ENCODE data around the gene HAGH. TPM values are rescaled to one million over a fixed set of nuclear protein-coding genes. Genes with fewer than 3 reads are reported as not detected.

Gene HAGH
- polyA plus RNA-seq, 1 donor (not counting 4 experiments of a cell fraction or from before 2014, with no cell fraction given) = 17.7 TPM

- Histone ChIP-seq H4K20me1 (ENCODE audit: control insufficient read depth, extremely low read depth, insufficient read depth, low read length) (peaks cover 2% of the 10 kb centered on the region), H3K36me3 (ENCODE audit: control insufficient read depth in 2 of 2, extremely low read depth in 1 of 2, insufficient read depth in 2 of 2, low read length in 2 of 2) (peaks cover 3 to 16% of the 10 kb centered on the region in 2 experiments), H3K4me1 (ENCODE audit: control insufficient read depth, extremely low read depth, insufficient read depth, low read length) (peaks cover 19% of the 10 kb centered on the region), H3K79me2 (ENCODE audit: control insufficient read depth, insufficient read depth, low read length) (peaks cover 25% of the 10 kb centered on the region), H3K27ac (ENCODE audit: control insufficient read depth, insufficient read depth, low read length) (no peak overlapping the region), H3K9me3 (ENCODE audit: control insufficient read depth, low read depth, low read length) (no peaks in the 10 kb centered on the region), H2AFZ (ENCODE audit: control insufficient read depth, low read length) (no peak overlapping the region), H3K9ac (ENCODE audit: control insufficient read depth, extremely low read depth, insufficient read depth, low read length) (no peak overlapping the region), H3K4me2 (ENCODE audit: control insufficient read depth, extremely low read depth, insufficient read depth, low read depth, low read length) (no peak overlapping the region), H3K9me1 (ENCODE audit: control insufficient read depth, extremely low read depth, insufficient read depth, low read length) (peaks cover 4% of the 10 kb centered on the region), H3K4me3 (ENCODE audit: control insufficient read depth in 2 of 3, extremely low read depth in 1 of 3, insufficient read depth in 2 of 3, low read depth in 1 of 3, low read length in 3 of 3) (no peak overlapping the region), H3K27me3 (ENCODE audit: control insufficient read depth, extremely low read depth, insufficient read depth, low read length) (no peaks in the 10 kb centered on the region)
- no peak for TF ChIP-seq CTCF (optimal IDR thresholded peaks at IDR 0.05 in 1 of 3, IDR thresholded peaks at IDR 0.05 in 1 of 3, conservative IDR thresholded peaks at IDR 0.05 in 1 of 3; ENCODE audit: extremely low read depth in 1 of 3, insufficient read depth in 2 of 3, low read length in 3 of 3)
- TF ChIP-seq EZH2 (IDR thresholded peaks at IDR 0.05; ENCODE audit: low read length) = no peak
- DNase-seq (ENCODE audit: low read depth, low spot score) (no peak), FAIRE-seq (no peak)
- dilution Hi-C loops (cut with MboI; ENCODE audit: extremely low pct_ligation_motif_present, low sequenced_read_pairs) = no loop called here
Measured at GRCh38 chr16:1779234-1779701, 47.4 kb downstream of the HAGH start.

- DNase-seq (ENCODE audit: low read depth, low spot score) (no peak), FAIRE-seq (no peak)
- H3K27me3 ChIP-seq (ENCODE audit: control insufficient read depth, extremely low read depth, insufficient read depth, low read length) = no peaks in the 10 kb centered on the region
- H3K79me2 ChIP-seq (ENCODE audit: control insufficient read depth, insufficient read depth, low read length) = peaks cover 27% of the 10 kb centered on the region
- H2AFZ ChIP-seq (ENCODE audit: control insufficient read depth, low read length) = no peak overlapping the region
- TF ChIP-seq CTCF (optimal IDR thresholded peaks at IDR 0.05 in 1 of 3, IDR thresholded peaks at IDR 0.05 in 1 of 3, conservative IDR thresholded peaks at IDR 0.05 in 1 of 3; ENCODE audit: extremely low read depth in 1 of 3, insufficient read depth in 2 of 3, low read length in 3 of 3) (no peak), EZH2 (IDR thresholded peaks at IDR 0.05; ENCODE audit: low read length) (no peak)
- peaks cover 2% of the 10 kb centered on the region for H4K20me1 ChIP-seq (ENCODE audit: control insufficient read depth, extremely low read depth, insufficient read depth, low read length)
- H3K4me2 ChIP-seq (ENCODE audit: control insufficient read depth, extremely low read depth, insufficient read depth, low read depth, low read length) = no peak overlapping the region
- dilution Hi-C loops (cut with MboI; ENCODE audit: extremely low pct_ligation_motif_present, low sequenced_read_pairs) = no loop called here
- peaks cover 3 to 16% of the 10 kb centered on the region in 2 experiments for H3K36me3 ChIP-seq (ENCODE audit: control insufficient read depth in 2 of 2, extremely low read depth in 1 of 2, insufficient read depth in 2 of 2, low read length in 2 of 2)
- no peaks in the 10 kb centered on the region for H3K9me3 ChIP-seq (ENCODE audit: control insufficient read depth, low read depth, low read length)
- peaks cover 19% of the 10 kb centered on the region for H3K4me1 ChIP-seq (ENCODE audit: control insufficient read depth, extremely low read depth, insufficient read depth, low read length)
- no peak overlapping the region for H3K9ac ChIP-seq (ENCODE audit: control insufficient read depth, extremely low read depth, insufficient read depth, low read length)
- no peak overlapping the region for H3K27ac ChIP-seq (ENCODE audit: control insufficient read depth, insufficient read depth, low read length)
- peaks cover 4% of the 10 kb centered on the region for H3K9me1 ChIP-seq (ENCODE audit: control insufficient read depth, extremely low read depth, insufficient read depth, low read length)
- H3K4me3 ChIP-seq (ENCODE audit: control insufficient read depth in 2 of 3, extremely low read depth in 1 of 3, insufficient read depth in 2 of 3, low read depth in 1 of 3, low read length in 3 of 3) = no peak overlapping the region
Measured at GRCh38 chr16:1778200-1779179, 48.1 kb downstream of the HAGH start.
